Cardiac muscle cell (in vitro differentiated cells and primary cell): ENCODE measurements around the gene HAX1. TPM values are rescaled to one million over a fixed set of nuclear protein-coding genes. Genes with fewer than 3 reads are reported as not detected.
A peak's percentile ranks its signal among the peaks of the same experiment; 100 is the strongest.
"Not testable (repeated sequence)": the region's sequence is repeated elsewhere in the genome, so short reads cannot be mapped to it uniquely, and the experiment has no call there.

Experiments used
- DNase-seq, 2 donors: peaks; one replicate each; pipeline versions ENCODE4 v3.0.0 to v3.0.0-alpha.2; 2010 to 2017; ENCODE audit warnings: low read depth in 1 of 2, low spot score in 1 of 2
- H3K27ac ChIP-seq: fragments of 200-600 bp; sonication (generic); 2 replicates; pipeline ENCODE4 v1.5.1; 2016
- H3K27me3 ChIP-seq: fragments of 200-600 bp; sonication (generic); 2 replicates; pipeline ENCODE4 v1.6.0; 2016; ENCODE audit warnings: control low read depth
- H3K36me3 ChIP-seq: fragments of 200-600 bp; sonication (generic); 2 replicates; pipeline ENCODE4 v1.5.1; 2016; ENCODE audit warnings: control low read depth
- H3K4me1 ChIP-seq: fragments of 200-600 bp; sonication (generic); 2 replicates; pipeline ENCODE4 v1.8.1; 2017; ENCODE audit warnings: low read depth, mild to moderate bottlenecking, mixed run types
- H3K4me3 ChIP-seq: fragments of 200-600 bp; sonication (generic); 2 replicates; pipeline ENCODE4 v1.5.1; 2016; ENCODE audit warnings: mild to moderate bottlenecking
- H3K9me3 ChIP-seq: fragments of 200-600 bp; sonication (generic); 2 replicates; pipeline ENCODE4 v1.5.1; 2017; ENCODE audit warnings: low read depth, mild to moderate bottlenecking, control low read depth
- polyA plus RNA-seq: library from polyadenylated mRNA; unstranded; fragments of >200 nt; fragmentation: Nextera tagmentation; extraction: Ambion mirVana; gene quantifications from 2 replicates; pipeline ENCODE4 v1.2.1, GENCODE V29; 2016
- total RNA-seq: library from RNA; depleted of rRNA; stranded (reverse); fragments of >200 nt; gene quantifications from 2 replicates; pipeline ENCODE4 v1.2.3, GENCODE V29; 2016
- TF ChIP-seq, protein P1 (sequence below): IDR thresholded peaks from 2 replicates; pipeline ENCODE4 v1.5.1; 2012; ENCODE audit warnings: low read depth, mild to moderate bottlenecking, low read length

HAX1 gene
- total RNA-seq (92.1 and 101 TPM in 2 replicates), polyA plus RNA-seq (106 and 112 TPM in 2 replicates)

- Histone ChIP-seq H3K27ac (peak within 1 kb of the TSS; percentile 69), H3K9me3 (no peaks in the 10 kb centered on the region), H3K27me3 (no peaks in the 10 kb centered on the region), H3K4me1 (no peaks in the 10 kb centered on the region), H3K36me3 (peaks cover 9% of the 10 kb centered on the region), H3K4me3 (peak within 1 kb of the TSS; percentile 90)
- DNase-seq: peak; percentile 92 to 98
- TF ChIP-seq, protein P1, sequence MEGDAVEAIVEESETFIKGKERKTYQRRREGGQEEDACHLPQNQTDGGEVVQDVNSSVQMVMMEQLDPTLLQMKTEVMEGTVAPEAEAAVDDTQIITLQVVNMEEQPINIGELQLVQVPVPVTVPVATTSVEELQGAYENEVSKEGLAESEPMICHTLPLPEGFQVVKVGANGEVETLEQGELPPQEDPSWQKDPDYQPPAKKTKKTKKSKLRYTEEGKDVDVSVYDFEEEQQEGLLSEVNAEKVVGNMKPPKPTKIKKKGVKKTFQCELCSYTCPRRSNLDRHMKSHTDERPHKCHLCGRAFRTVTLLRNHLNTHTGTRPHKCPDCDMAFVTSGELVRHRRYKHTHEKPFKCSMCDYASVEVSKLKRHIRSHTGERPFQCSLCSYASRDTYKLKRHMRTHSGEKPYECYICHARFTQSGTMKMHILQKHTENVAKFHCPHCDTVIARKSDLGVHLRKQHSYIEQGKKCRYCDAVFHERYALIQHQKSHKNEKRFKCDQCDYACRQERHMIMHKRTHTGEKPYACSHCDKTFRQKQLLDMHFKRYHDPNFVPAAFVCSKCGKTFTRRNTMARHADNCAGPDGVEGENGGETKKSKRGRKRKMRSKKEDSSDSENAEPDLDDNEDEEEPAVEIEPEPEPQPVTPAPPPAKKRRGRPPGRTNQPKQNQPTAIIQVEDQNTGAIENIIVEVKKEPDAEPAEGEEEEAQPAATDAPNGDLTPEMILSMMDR: peak; percentile 79
Measured at GRCh38 chr1:154272217-154272998, at the start of gene HAX1. HAX1 (plus strand) TSS chr1:154272629; CDS start chr1:154272724, 95 bp downstream.

DNA sequence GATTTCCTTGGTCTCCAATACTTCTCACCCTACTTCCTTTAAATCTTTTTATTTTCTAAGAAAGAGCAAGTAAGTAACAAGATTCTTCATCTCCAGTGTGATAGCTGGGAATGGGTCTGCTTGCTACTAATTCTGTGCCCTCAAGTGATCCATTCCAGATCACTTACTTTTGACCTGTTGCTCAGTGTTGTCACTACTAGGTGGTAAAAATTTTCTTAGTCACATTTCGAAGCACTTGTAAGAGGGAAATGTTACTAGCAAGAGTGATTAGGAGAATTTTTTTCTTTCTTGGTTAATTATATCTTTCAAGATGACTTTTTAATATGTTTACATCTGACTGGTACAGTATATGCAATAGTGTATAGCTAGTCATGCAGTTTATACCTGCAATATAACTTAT lies 49.5 kb upstream of the HAX1 start:
- H3K4me1 ChIP-seq: peaks cover 35% of the 10 kb centered on the region
- peak overlapping the region; percentile 62 for H3K4me3 ChIP-seq
- TF ChIP-seq, protein P1: no peak
- peaks cover 26% of the 10 kb centered on the region for H3K36me3 ChIP-seq
- no peaks in the 10 kb centered on the region for H3K27me3 ChIP-seq
- DNase-seq: no peak
- H3K27ac ChIP-seq: peak overlapping the region; percentile 19
- H3K9me3 ChIP-seq: no peaks in the 10 kb centered on the region

- Histone ChIP-seq H3K27me3 (no peaks in the 10 kb centered on the region), H3K36me3 (peaks cover 25% of the 10 kb centered on the region), H3K27ac (peak overlapping the region; percentile 56), H3K4me1 (peaks cover 32% of the 10 kb centered on the region), H3K4me3 (no peak overlapping the region), H3K9me3 (no peaks in the 10 kb centered on the region)
- no peak for DNase-seq
- TF ChIP-seq, protein P1: no peak
Measured at GRCh38 chr1:154223621-154224020, 48.8 kb upstream of the HAX1 start.

GRCh38 chr1:154225370-154225769 lies 47.1 kb upstream of the HAX1 start:
- no peak overlapping the region for H3K27ac ChIP-seq

DNA sequence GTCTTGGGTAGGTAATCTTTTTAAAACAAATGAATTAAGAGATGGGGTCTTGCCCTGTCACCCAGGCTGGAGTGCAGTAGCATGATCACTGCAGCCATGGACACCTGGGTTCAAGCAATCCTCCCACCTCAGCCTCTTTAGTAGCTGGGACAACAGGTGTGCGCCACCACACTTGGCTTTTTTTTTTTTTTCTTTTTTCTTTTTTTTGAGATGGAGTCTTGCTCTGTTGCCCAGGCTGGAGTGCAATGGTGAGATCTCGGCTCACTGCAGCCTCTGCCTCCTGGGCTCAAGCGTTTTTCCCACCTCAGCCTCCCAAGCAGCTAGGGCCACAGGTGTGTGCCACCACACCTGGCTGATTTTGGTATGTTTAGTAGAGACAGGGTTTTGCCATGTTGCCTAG lies 41.3 kb upstream of the HAX1 start:
- peaks cover 84% of the 10 kb centered on the region for H3K36me3 ChIP-seq
- not testable (repeated sequence) for H3K9me3 ChIP-seq, H3K27me3 ChIP-seq

More at GRCh38 chr1:154225370-154225769, 47.1 kb upstream of the HAX1 start:
- TF ChIP-seq, protein P1: no peak
- peaks cover 25% of the 10 kb centered on the region for H3K4me1 ChIP-seq
- H3K9me3 ChIP-seq: no peaks in the 10 kb centered on the region
- no peak for DNase-seq
- no peak overlapping the region for H3K4me3 ChIP-seq
- no peaks in the 10 kb centered on the region for H3K27me3 ChIP-seq
- H3K36me3 ChIP-seq: peaks cover 40% of the 10 kb centered on the region

GRCh38 chr1:154233127-154233526 lies 39.3 kb upstream of the HAX1 start:
- H3K4me1 ChIP-seq, DNase-seq, H3K27me3 ChIP-seq, H3K27ac ChIP-seq, H3K4me3 ChIP-seq, H3K9me3 ChIP-seq: not testable (repeated sequence)
- peaks cover 87% of the 10 kb centered on the region for H3K36me3 ChIP-seq

More for the DNA sequence above, 41.3 kb upstream of the HAX1 start:
- not testable (repeated sequence) for DNase-seq, H3K27ac ChIP-seq, H3K4me3 ChIP-seq, H3K4me1 ChIP-seq
